Lower lobe of right lung (tissue), 2 donors: ENCODE data around the gene OSER1. TPM values are rescaled to one million over a fixed set of nuclear protein-coding genes. Genes with fewer than 3 reads are reported as not detected.

Experiments used
- ATAC-seq, 2 donors: fragments of 200-7000 bp; cut with Tn5 transposase; one replicate each; pipeline ENCODE4 v1.9.1; 2020 to 2022; ENCODE audit warnings: mild to moderate bottlenecking in 2 of 2, moderate library complexity in 2 of 2
- DNase-seq: peaks from one replicate; pipeline ENCODE4 v3.0.0-alpha.2; 2020
- H3K27ac ChIP-seq: fragments of 200-600 bp; one replicate; pipeline ENCODE4 v1.8.0; 2022
- H3K27me3 ChIP-seq: fragments of 200-600 bp; one replicate; pipeline ENCODE4 v1.8.0; 2022; ENCODE audit warnings: low read depth
- H3K36me3 ChIP-seq: fragments of 200-600 bp; one replicate; pipeline ENCODE4 v1.8.0; 2022; ENCODE audit warnings: mild to moderate bottlenecking
- H3K4me1 ChIP-seq: fragments of 200-600 bp; one replicate; pipeline ENCODE4 v1.8.0; 2022
- H3K4me3 ChIP-seq: fragments of 200-600 bp; one replicate; pipeline ENCODE4 v1.8.0; 2022; ENCODE audit warnings: mild to moderate bottlenecking
- H3K9me3 ChIP-seq: fragments of 200-600 bp; one replicate; pipeline ENCODE4 v1.8.0; 2022
- CTCF ChIP-seq: fragments of 200-600 bp; IDR thresholded peaks from one replicate; pipeline ENCODE4 v1.8.0; 2022; ENCODE audit warnings: antibody characterized with exemption, mild to moderate bottlenecking
- intact Hi-C: fragments of 100-400 bp; cut with DNase I; formaldehyde crosslinking; loops from one replicate; pipeline ENCODE4 v1.11.0; 2022
- total RNA-seq: library from RNA; stranded (reverse); fragmentation: NEBNext Ultra II Directional; extraction: Animal tissue kit (Norgen Biotek cat#: 25700); gene quantifications from one replicate; pipeline ENCODE4 v1.2.1, GENCODE V29; 2021
- donor health status: DM: no; HTN: yes; CAD: no; lungs with severe emphysema.

The OSER1 gene
- total RNA-seq, 1 donor from 2014 or later = 32.9 TPM

GRCh38 chr20:44231713-44232468, 21.3 kb upstream of the OSER1 start:
- no peak for DNase-seq

GRCh38 chr20:44231193-44231592, 20.6 kb upstream of the OSER1 start:
- DNase-seq (no peak), ATAC-seq (no peak)
- Histone ChIP-seq H3K36me3 (no peaks in the 10 kb centered on the region), H3K4me1 (no peaks in the 10 kb centered on the region), H3K27me3 (no peaks in the 10 kb centered on the region), H3K4me3 (no peak overlapping the region), H3K27ac (no peak overlapping the region), H3K9me3 (no peaks in the 10 kb centered on the region)
- TF ChIP-seq CTCF = no peak
- intact Hi-C loops = no loop called here

More at GRCh38 chr20:44231713-44232468, 21.3 kb upstream of the OSER1 start:
- no peak overlapping the region for H3K4me3 ChIP-seq
- H3K4me1 ChIP-seq = no peaks in the 10 kb centered on the region
- intact Hi-C loops = no loop called here
- H3K27me3 ChIP-seq = no peaks in the 10 kb centered on the region
- no peak for TF ChIP-seq CTCF
- H3K27ac ChIP-seq = no peak overlapping the region
- no peak for ATAC-seq
- no peaks in the 10 kb centered on the region for H3K9me3 ChIP-seq
- no peaks in the 10 kb centered on the region for H3K36me3 ChIP-seq

GRCh38 chr20:44228465-44229258, 18.1 kb upstream of the OSER1 start:
- no peak overlapping the region for H3K4me3 ChIP-seq
- H3K27ac ChIP-seq = no peak overlapping the region
- TF ChIP-seq CTCF = no peak
- peaks cover 4% of the 10 kb centered on the region for H3K36me3 ChIP-seq
- DNase-seq (no peak), ATAC-seq (no peak)
- no peaks in the 10 kb centered on the region for H3K9me3 ChIP-seq
- no peaks in the 10 kb centered on the region for H3K4me1 ChIP-seq
- intact Hi-C loops = no loop called here
- no peaks in the 10 kb centered on the region for H3K27me3 ChIP-seq

- intact Hi-C loops = no loop called here
- no peak for DNase-seq
- no peak for ATAC-seq
These were observed 14.1 kb upstream of the OSER1 start for GRCh38 chr20:44224637-44225036.

GRCh38 chr20:44223721-44224120, 13.2 kb upstream of the OSER1 start:
- intact Hi-C loops = no loop called here
- DNase-seq (no peak), ATAC-seq (no peak)
- no peaks in the 10 kb centered on the region for H3K9me3 ChIP-seq
- no peak for TF ChIP-seq CTCF
- H3K27me3 ChIP-seq = no peaks in the 10 kb centered on the region
- H3K4me1 ChIP-seq = no peaks in the 10 kb centered on the region
- H3K36me3 ChIP-seq = peaks cover 4% of the 10 kb centered on the region
- no peak overlapping the region for H3K4me3 ChIP-seq
- H3K27ac ChIP-seq = no peak overlapping the region

More at GRCh38 chr20:44224637-44225036, 14.1 kb upstream of the OSER1 start:
- Histone ChIP-seq H3K27me3 (no peaks in the 10 kb centered on the region), H3K9me3 (no peaks in the 10 kb centered on the region), H3K27ac (no peak overlapping the region), H3K36me3 (peaks cover 4% of the 10 kb centered on the region), H3K4me3 (no peak overlapping the region), H3K4me1 (no peaks in the 10 kb centered on the region)
- no peak for TF ChIP-seq CTCF
